DMS114 treated with DMSO at 0.1 percent for 48 hours (cell line): Measurements from ENCODE around the gene LEPROT.
"Not testable (repeated sequence)": the region's sequence is repeated elsewhere in the genome, so short reads cannot be mapped to it uniquely, and the experiment has no call there.

Experiments
- DNase-seq: peaks from one replicate; lab custom pipeline; 2025; ENCODE audit not compliant: unreplicated experiment; lab: John Stamatoyannopoulos, UW

Gene LEPROT

DNA sequence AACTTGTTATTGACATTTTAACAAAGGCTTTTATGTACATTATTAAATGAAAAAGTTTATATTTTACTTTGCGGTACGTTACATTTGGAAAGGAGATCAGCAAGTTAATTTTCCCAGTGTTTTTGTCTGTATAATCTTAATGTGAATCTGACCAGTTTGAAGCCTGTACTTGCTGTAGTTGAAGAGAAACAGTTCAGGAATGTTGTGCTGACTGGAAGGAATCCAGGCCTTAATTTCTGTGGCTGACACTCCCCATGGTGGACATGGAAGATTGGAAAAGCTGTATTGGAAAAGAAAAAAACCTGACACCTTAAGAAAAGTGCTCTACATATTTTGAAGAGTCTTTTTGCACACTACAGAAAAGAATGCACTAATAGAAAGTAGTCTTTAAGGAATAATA, 15.5 kb downstream of the LEPROT start:
- DNase-seq = no peak

DNA sequence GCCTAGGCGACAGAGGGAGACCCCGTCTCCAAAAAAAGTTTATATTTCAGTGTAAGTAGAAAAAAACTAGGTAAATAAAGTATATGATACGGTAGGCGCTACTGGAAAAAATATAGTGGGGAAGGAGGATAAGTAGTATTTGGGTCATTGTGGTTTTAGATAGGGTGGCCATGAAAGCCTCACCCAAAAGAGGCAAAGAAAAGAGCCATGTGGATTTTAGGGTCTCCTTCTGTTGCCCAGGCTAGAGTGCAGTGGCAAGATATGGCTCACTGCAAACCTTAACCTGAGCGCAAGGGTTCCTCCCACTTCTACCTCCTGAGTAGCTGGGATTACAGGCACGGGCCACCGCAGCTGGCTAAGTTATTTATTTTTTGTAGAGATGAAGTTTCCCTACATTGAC, 17.1 kb downstream of the LEPROT start:
- no peak for DNase-seq

DNA sequence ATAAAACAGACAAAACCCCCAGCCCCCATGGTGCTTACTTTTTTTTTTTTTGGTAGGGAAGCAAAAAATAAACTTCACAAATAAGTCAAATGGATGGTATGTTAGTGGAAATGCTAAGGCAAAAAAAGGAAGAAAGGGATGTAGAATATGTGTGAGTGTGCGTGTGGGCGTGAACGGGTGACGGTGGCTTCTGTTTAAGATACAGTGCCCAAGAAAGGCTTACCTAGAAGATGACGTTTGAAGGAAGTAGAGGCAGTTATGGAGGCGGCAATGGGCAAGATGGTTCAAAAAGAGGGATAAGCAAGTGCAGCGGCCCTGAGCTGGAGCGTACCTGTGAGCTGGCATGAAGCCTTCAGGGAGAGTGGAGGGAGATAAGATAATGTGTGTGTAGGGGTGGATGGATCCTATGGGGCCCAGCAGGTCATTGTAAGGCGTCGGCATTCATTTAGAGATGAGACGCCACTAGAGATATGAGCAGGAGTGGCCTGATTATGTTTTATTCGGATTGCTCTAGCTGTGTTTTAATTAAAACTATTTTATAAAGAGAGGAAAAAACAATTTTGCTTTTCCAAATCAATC, 19.9 kb downstream of the LEPROT start:
- no peak for DNase-seq

DNA sequence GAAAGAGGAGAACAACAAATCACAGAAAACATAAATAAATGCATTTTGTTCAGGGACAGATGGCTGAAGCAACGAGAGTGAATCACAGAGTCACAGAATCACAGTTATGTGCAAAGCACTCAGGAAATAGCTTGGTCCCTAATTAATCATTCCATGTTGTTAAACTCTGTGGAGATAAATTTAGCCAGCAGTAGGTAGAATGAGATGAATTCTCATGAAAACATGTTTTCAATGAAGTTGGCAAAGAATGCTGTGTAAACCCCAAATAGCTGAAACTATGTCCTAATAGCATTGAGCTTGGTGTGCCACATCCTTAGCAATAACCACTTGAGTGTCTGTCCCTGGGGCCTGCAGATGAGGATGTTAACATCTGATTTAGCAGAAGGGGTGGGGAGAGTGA, 20.4 kb downstream of the LEPROT start:
- DNase-seq = no peak

DNA sequence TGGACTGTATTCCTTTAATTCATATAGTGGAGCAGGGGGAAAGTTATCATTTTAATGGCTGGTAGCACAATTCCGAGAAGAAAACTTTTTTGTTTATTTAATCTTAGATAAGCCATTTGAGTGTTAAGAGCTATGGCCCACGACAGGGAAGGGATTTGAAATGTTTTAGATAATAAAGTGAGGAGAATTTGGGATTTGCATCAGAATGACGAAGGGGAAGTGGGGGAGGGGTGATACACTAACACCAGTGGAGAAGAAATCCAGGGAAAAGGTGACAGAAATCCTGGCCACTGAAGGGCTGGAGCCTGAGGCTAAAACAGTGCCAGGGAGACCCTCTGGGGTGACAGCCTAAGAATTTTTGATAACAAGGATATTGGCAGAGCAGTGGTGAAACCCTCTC, 21.0 kb downstream of the LEPROT start:
- no peak for DNase-seq

DNA sequence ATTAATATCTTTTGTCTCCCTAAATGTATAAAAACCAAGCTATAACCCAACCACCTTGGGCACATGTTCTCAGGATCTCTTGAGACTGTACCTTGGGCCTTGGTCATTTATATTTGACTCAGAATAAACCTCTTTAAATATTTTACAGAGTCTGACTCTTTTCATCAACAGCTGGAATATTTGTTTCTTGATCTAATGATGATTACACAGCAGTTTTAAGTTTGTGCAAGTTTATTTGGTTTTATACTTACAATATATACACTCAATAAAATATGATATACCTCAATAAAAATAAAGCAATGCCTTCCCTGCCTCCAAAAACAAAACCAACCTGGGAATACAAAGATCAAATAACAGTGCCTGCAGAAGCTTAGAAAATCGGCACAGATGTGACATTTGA, 22.0 kb downstream of the LEPROT start:
- no peak for DNase-seq

DNA sequence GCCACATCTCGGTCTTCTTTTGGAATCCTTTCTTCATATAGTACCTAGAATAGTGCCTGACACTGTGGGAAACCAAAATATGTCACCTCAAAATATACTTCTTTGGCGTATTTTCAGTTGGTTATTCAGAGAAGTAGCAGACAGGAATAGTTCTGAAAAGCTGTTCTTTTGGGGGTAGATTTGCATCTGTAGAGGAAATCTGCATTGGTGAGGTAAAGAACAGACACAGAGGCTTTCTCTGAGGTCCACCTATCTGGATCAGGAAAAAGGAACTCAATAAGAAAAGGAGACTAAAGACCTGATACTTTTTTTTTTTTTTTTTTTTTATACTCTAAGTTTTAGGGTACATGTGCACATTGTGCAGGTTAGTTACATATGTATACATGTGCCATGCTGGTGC, 23.2 kb downstream of the LEPROT start:
- no peak for DNase-seq

DNA sequence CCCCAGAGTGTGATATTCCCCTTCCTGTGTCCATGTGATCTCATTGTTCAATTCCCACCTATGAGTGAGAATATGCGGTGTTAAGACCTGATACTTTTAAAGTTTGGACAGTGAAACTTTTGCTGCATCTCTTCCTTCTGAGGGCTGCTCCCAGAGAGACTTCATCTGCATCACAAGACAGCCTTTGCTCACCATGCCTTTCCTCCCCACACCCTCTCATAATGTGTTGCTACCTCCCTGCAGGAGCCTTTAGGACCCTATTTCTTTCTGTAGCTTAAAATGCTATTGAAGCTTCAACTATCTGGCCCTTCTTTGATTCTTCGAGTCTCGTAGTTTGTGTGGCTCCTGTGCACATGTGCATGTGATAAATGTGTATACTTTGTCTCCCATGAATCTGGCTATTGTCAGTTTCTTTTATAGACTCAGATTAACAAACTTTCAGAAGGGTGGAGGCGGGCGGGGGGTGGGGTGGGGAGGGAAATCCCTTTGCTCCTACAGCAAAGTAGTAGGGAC, 23.7 kb downstream of the LEPROT start:
- DNase-seq = no peak

DNA sequence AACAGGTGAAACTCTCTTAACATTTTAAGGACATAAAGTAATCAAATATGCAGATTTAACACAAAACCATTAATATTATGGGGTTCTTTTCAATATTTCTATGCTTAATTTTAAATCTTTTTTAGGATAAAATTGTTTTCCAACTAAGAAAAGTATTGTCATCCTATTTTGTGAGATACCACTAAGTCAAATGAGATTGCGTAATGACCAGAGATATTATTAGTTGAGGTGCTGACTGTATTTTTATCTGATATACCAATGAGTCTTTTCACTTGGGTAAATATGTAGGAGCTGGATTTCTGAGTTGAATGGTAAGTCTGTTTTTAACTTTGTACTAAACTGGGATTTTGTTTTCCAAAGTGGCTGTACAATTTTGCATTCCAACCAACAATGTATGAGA, 25.4 kb downstream of the LEPROT start:
- no peak for DNase-seq

DNA sequence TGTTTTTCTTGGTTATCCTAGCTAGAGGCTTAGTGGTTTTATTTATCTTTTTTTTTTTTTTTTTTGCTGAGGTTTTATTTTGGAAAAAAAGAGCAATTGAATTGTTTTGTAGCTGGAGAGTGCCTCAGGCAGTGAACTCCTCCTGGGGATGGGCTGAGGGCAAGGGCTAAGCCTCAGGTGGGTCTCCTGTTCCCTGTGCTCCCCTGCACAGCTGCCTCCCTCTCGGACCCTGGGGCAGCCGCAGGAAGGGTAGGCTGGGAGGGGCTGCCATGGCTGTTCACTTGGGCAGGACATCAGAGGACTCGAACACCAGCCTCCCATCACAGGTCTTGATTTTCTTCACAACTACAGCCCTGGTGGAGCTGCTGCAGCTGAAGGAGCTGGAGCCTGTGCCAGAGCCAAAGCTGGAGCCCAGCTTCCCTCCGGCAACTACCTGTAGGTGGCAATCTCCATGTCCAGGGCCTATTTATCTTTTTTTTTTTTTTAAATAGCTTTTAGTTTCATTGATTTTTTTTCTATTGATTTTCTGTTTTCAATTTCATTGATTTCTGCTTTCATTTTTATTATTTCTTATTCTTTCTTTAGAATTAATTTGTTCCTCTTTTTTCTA, 28.9 kb downstream of the LEPROT start:
- no peak for DNase-seq

DNA sequence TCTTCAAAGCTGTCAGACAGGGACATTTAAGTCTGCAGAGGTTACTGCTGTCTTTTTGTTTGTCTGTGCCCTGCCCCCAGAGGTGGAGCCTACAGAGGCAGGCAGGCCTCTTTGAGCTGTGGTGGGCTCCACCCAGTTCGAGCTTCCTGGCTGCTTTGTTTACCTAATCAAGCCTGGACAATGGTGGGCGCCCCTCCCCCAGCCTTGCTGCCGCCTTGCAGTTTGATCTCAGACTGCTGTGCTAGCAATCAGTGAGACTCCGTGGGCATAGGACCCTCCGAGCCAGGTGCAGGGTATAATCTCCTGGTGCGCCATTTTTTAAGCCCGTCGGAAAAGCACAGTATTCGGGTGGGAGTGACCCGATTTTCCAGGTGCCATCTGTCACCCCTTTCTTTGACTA, 35.2 kb downstream of the LEPROT start:
- DNase-seq = not testable (repeated sequence)

DNA sequence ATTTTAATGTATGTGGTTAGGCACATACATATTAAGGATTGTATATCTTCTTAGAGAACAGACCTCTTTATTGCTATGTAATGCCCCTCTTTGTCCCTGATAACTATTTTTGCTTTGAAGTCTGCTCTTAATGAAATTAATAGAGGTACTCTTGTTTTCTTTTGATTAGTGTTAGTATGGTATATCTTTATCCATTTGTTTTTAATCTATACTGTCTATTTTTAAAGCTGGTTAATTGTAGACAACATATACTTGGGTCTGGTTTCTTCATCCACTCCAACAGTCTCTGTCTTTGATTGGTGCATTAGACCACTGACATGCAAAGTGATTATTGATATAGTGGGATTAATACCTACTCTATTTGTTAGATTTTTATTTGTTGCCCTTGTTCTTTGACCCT, 36.0 kb downstream of the LEPROT start:
- DNase-seq = no peak

DNA sequence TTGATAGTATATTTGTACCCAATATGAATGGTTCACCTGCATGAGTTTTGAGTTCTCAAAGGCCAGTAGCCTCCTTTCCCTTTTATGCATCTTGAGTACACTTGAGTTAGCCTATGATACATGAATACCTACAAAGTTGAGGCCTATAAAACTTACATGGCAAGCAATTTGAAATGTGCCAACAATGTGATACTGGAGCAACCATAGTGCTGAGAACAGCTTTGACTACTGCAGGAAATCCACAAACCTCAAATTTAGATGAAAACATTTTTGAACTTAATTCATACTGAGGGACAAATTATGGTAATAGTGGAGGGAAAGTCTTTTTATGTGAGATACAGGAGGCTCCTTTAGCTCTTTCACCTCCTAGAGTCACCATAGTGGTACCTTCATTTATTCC, 37.4 kb downstream of the LEPROT start:
- no peak for DNase-seq

DNA sequence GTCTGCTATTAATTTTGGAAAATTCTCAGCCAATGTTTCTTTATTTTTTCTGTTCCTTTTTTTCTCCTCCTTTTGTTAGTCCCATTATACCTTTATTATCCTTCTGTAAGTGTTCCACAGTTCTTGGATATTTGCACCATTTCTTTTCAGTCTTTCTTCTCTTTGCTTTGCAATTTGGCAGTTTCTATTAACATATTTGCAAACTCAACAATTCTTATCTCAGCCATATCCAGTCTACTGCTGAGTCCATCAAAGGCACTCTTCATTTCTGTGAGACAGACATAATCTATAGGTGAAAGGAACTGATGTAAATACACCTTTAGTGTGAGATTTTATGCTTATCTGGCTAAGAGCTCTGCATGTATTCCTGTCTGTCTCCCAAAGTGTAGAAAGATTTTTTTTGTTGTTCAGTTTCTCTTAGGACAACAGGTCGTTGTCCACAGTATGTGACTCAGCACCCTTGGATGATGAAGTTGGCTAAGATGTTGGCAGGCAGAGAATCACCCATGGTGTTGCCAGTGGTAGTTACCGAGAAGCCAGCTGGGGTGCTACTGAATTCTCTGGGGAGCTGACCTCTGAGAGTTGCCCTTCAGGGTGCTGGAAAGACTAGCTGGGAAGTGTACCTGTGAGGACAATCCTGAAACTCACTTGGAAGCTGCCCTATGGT, 38.4 kb downstream of the LEPROT start:
- no peak for DNase-seq

DNA sequence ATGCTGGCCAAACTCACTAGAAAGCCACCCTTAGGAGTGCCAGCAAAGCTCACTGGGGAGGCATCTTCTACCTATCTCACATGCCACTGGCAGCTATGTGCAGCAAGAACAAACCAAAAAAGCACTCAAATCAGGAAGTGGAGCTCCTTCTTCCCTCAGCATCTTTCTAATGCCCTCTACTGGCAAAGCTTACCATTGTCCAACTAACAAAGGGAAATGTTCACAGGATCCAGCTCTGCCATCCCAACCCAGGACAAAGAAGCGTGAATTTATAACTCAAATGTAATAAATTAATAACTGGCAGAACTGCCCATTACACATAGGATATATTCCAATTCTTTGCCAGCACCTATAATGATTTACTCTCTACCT, 38.9 kb downstream of the LEPROT start:
- no peak for DNase-seq

DNA sequence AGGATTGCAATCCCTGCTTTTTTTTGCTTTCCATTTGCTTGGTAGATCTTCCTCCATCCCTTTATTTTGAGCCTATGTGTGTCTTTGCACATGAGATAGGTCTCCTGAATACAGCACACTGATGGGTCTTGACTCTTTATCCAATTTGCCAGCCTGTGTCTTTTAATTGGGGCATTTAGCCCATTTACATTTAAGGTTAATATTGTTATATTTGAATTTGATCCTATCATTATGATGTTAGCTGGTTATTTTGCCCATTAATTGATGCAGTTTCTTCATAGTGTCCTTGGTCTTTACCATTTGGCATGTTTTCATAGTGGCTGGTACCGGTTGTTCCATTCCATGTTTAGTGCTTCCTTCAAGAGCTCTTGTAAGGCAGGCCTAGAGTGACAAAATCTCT, 45.4 kb downstream of the LEPROT start:
- not testable (repeated sequence) for DNase-seq

DNA sequence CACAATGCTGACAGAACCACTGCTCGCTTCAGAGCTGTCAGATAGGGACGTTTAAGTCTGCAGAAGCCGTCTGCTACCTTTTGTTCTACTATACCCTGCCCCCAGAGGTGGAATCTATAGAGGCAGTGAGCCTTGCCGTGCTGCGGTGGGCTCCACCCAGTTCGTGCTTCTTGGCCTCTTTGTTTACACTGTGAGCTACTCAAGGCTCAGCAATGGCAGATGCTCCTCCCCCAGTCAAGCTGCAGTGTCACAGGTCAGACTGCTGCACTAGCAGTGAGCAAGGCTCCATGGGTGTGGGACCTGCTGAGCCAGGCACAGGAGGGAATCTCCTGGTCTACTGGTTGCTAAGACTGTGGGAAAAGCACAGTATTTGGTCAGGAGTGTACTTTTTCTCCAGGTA, 47.1 kb downstream of the LEPROT start:
- no peak for DNase-seq

DNA sequence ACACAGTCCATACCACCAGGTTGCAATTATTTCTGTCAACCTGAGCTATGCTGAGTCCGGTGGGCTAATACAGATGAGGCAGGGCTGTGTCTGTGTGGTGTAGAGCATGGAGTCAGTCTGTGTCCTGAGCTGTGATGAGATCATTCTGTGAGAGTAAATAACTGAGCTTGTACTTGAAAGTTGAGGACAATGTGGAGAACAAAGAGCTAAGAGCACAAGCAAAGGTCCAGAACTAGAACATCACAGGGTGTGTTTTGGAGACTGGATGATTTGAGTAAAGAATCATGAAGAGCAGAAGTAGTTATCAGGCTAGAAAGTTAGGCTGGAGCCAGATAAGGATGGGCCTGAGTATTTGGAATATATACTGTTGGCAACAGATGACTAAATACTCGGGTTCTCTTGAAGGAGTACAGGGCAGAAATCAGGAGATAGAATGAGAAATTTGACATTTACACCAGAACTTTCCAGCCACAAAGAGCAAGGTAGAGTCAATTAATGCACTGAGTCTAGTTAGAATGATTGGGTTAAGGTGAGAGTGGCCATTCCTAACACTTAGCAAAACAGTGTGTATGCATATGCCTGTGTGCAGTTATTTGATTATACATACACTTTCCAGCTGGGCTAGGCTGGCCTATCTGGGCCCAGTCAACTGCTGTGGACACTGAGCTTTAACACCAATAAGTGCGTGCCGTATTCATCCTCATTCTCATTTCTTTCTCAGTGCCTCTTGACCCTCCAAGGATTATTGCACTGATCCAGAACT, 48.8 kb downstream of the LEPROT start:
- no peak for DNase-seq

DNA sequence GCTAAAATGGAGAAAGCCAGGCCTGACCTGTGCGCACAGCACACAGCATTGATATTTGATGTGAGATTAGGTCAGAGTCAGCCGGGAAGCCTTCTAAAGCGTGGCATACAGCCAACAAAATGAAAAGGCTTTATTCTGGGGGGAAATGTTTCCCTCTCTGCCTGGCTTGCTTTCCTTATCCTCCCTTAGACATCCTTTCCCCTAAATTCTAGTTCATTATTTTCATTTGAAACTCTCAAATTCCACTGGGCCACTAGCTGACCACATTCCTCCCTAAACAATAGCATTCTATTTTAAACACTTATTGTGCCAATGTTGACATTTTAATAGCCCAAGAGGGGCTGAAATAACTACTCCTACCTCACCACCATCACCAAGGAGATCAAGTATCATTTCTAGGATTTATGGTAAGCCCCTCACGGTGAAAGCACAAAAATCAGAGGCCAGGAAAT, 49.4 kb downstream of the LEPROT start:
- no peak for DNase-seq

DNA sequence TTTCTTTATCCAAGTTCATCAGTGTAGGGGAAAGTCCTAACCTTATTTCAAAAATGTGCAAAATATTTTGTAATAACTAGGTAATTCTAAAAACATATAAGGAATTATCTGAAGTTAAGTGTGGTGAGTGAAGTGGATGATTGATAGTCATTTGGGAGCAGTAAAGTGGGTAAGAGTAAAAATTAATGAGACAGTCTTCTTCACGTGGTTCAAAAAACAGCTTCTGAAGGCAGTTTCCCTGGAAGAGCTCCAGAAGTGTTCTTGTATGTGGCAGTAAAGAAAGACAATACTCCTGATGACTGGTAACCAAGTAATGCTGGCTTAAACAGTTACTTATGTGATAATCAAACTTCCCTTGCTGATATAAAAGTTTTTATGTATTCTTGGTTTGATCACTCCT, 50.3 kb downstream of the LEPROT start:
- DNase-seq = no peak

DNA sequence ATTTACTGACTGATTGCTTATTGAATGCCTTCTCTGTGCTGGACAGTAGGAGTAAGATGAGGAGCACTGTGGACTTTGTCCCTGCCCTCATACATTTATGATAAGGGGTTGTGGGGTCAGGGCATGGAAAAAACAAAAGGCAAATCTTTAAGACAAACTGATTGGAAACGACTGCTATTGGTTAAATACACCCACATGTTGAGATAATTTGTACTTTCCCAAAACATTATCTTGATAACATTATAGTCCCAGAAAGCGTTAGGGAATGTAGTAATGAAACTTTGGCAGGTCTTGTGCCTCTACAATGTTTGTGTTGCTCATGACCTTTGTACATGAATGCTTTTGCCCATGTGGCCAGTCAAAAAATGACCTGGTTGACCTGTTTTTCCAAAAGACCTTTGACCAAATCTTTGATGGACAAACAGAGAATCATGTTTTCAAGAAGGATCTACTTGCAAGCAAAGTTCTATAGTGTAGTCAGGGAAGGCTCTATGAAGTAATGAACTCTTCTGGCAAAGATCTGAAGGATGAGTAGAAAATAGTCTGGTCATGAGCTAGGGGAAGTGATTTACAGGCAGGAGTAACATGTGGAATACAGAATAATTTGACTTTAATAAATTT, 50.9 kb downstream of the LEPROT start:
- no peak for DNase-seq
